GM23338 (cell line): Measurements from ENCODE around the gene NADK. TPM values are rescaled to one million over a fixed set of nuclear protein-coding genes. Genes with fewer than 3 reads are reported as not detected.

Experiments used
- ATAC-seq: fragments of 200-7000 bp; cut with Tn5 transposase; 3 replicates; pipeline ENCODE4 v1.9.1; 2020
- DNase-seq: peaks from one replicate; pipeline ENCODE4 v3.0.0-alpha.2; 2015; ENCODE audit warnings: low spot score
- H2AFZ ChIP-seq: fragments of 200-600 bp; sonication (generic); 2 replicates; pipeline ENCODE4 v1.8.0; 2016; ENCODE audit warnings: antibody characterized with exemption, mild to moderate bottlenecking, moderate library complexity
- H3F3A ChIP-seq: fragments of 200-600 bp; sonication (generic); replicated peaks from 2 replicates; pipeline ENCODE4 v1.8.0; 2017; ENCODE audit warnings: antibody characterized with exemption, mixed run types, low read depth
- H3K27ac ChIP-seq: fragments of 200-600 bp; sonication (generic); 2 replicates; pipeline ENCODE4 v1.6.1; 2016; ENCODE audit warnings: low read depth
- H3K27me3 ChIP-seq: fragments of 200-600 bp; sonication (generic); 2 replicates; pipeline ENCODE4 v1.8.0; 2016; ENCODE audit warnings: mild to moderate bottlenecking, mixed run types, moderate library complexity; ENCODE audit not compliant: insufficient read depth
- H3K36me3 ChIP-seq: fragments of 200-600 bp; sonication (generic); 2 replicates; pipeline ENCODE4 v1.8.0; 2016; ENCODE audit warnings: mild to moderate bottlenecking; ENCODE audit not compliant: insufficient read depth
- H3K4me1 ChIP-seq: fragments of 200-600 bp; sonication (generic); 2 replicates; pipeline ENCODE4 v1.8.0; 2016; ENCODE audit warnings: mild to moderate bottlenecking, moderate library complexity; ENCODE audit not compliant: insufficient read depth
- H3K4me2 ChIP-seq: fragments of 200-600 bp; sonication (generic); 2 replicates; pipeline ENCODE4 v1.7.1; 2017; ENCODE audit warnings: mixed run types
- H3K4me3 ChIP-seq: fragments of 200-600 bp; sonication (generic); 2 replicates; pipeline ENCODE4 v1.6.1; 2016; ENCODE audit warnings: mixed run types
- H3K79me2 ChIP-seq: fragments of 200-600 bp; sonication (generic); replicated peaks from 2 replicates; pipeline ENCODE4 v1.8.0; 2017; ENCODE audit warnings: mild to moderate bottlenecking; ENCODE audit not compliant: insufficient read depth
- H3K9me2 ChIP-seq: fragments of 200-600 bp; sonication (generic); 2 replicates; pipeline ENCODE4 v1.8.0; 2017; ENCODE audit not compliant: insufficient read depth
- H4K20me1 ChIP-seq: fragments of 200-600 bp; sonication (generic); replicated peaks from 2 replicates; pipeline ENCODE4 v1.8.0; 2017; ENCODE audit warnings: mild to moderate bottlenecking; ENCODE audit not compliant: insufficient read depth
- H3K27ac Mint-ChIP-seq: 2 replicates; pipeline ENCODE4 v1.8.0; 2020; ENCODE audit warnings: inconsistent platforms, mild to moderate bottlenecking, moderate library complexity, mixed read lengths
- H3K27me3 Mint-ChIP-seq: 3 replicates; pipeline ENCODE4 v1.8.0; 2022; ENCODE audit warnings: low read depth, mild to moderate bottlenecking, moderate library complexity, mixed read lengths, inconsistent platforms; ENCODE audit not compliant: insufficient read depth, poor library complexity
- H3K36me3 Mint-ChIP-seq: 3 replicates; pipeline ENCODE4 v1.8.0; 2021; ENCODE audit warnings: low read depth, mild to moderate bottlenecking, inconsistent platforms, moderate library complexity, mixed read lengths
- H3K4me1 Mint-ChIP-seq: 3 replicates; pipeline ENCODE4 v1.8.0; 2020; ENCODE audit warnings: mild to moderate bottlenecking, inconsistent platforms, mixed read lengths
- H3K4me3 Mint-ChIP-seq: 3 replicates; pipeline ENCODE4 v1.8.0; 2021; ENCODE audit warnings: moderate library complexity, mild to moderate bottlenecking, inconsistent platforms, mixed read lengths
- H3K9me3 Mint-ChIP-seq: 3 replicates; pipeline ENCODE4 v1.8.0; 2020; ENCODE audit warnings: moderate library complexity, mild to moderate bottlenecking, inconsistent platforms, mixed read lengths
- CREB1 ChIP-seq: fragments of 250-450 bp; sonication (Bioruptor Pico); IDR thresholded peaks from 2 replicates; pipeline ENCODE4 v1.5.0; 2020; ENCODE audit warnings: low read depth, mild to moderate bottlenecking, moderate library complexity
- EZH2 ChIP-seq: fragments of 200-600 bp; sonication (generic); IDR thresholded peaks from one replicate; pipeline ENCODE4 v1.8.0; 2017; ENCODE audit warnings: antibody characterized with exemption, mild to moderate bottlenecking, low read depth; ENCODE audit not compliant: unreplicated experiment
- EZH2phosphoT487 ChIP-seq: fragments of 200-600 bp; sonication (generic); IDR thresholded peaks from one replicate; pipeline ENCODE4 v1.8.1; 2018; ENCODE audit warnings: antibody characterized with exemption; ENCODE audit not compliant: unreplicated experiment
- JUNB ChIP-seq: IDR thresholded peaks from one replicate; pipeline ENCODE4 v1.6.1; 2016; ENCODE audit warnings: antibody characterized with exemption; ENCODE audit not compliant: unreplicated experiment
- STAT1 ChIP-seq: IDR thresholded peaks from one replicate; pipeline ENCODE4 v1.6.1; 2016; ENCODE audit warnings: antibody characterized with exemption; ENCODE audit not compliant: unreplicated experiment
- ZNF114 ChIP-seq: fragments of 250-450 bp; sonication (Bioruptor Pico); IDR thresholded peaks from 2 replicates; pipeline ENCODE4 v1.5.0; 2020; ENCODE audit warnings: mild to moderate bottlenecking, moderate library complexity
- ZNF331 ChIP-seq: fragments of 250-450 bp; sonication (Bioruptor Pico); IDR thresholded peaks from 2 replicates; pipeline ENCODE4 v1.5.0; 2020; ENCODE audit warnings: low read depth, mild to moderate bottlenecking, moderate library complexity
- polyA plus RNA-seq: library from polyadenylated mRNA; unstranded; fragments of >200 nt; fragmentation: Nextera tagmentation; extraction: Ambion mirVana; gene quantifications from 2 replicates; pipeline ENCODE4 v1.2.1, GENCODE V29; 2016
- total RNA-seq: library from RNA; depleted of rRNA; stranded (reverse); fragments of >200 nt; shearing (Covaris generic); gene quantifications from 2 replicates; pipeline ENCODE4 v1.2.3, GENCODE V29; 2014
- TF ChIP-seq, protein P1 (sequence below): IDR thresholded peaks from 2 replicates; pipeline ENCODE4 v1.6.1; 2016; ENCODE audit warnings: antibody characterized with exemption
- TF ChIP-seq, protein P2 (sequence below), 2 experiments: fragments of 200-600 bp in 1 of 2; sonication (generic) in 1 of 2; conservative IDR thresholded peaks; 2 replicates each; pipeline versions ENCODE4 v1.5.1 to v1.6.1; 2016 to 2017; ENCODE audit warnings: antibody characterized with exemption in 2 of 2, low read depth in 2 of 2, mild to moderate bottlenecking in 2 of 2, moderate library complexity in 1 of 2

Gene NADK
- total and polyA plus RNA-seq, 2 experiments from 2014 or later: 45.3 to 73.2 TPM

DNA sequence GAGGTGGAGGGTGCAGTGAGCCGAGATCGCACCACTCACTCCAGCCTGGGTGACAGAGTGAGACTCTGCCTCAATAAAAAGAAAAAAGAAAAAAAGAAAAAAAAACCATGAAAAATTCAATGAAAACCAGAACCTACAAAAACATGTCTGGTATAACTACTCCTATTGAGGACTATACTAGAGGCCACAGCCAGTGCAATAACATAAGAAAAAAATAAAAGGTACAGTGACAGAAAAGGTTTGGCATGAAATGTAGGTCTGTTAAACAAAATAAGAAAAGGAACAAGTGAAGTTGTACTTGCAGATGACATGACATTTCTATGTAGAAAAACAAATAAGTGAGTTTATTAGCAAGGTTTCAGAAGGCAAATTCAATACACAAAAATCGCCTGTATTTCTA lies 8.2 kb downstream of the NADK start:
- Histone ChIP-seq H3K36me3 (peaks cover 10% of the 10 kb centered on the region; the same call in 1 of the 2 replicates), H3K4me3 (no peak overlapping the region), H3K27ac (no peak overlapping the region), H4K20me1 (peaks cover 35% of the 10 kb centered on the region), H3K27me3 (no peaks in the 10 kb centered on the region), H3K9me2 (no peaks in the 10 kb centered on the region), H2AFZ (no peak overlapping the region), H3F3A (no peaks in the 10 kb centered on the region), H3K4me1 (no peaks in the 10 kb centered on the region), H3K4me2 (no peak overlapping the region), H3K79me2 (peaks cover 100% of the 10 kb centered on the region)
- TF ChIP-seq JUNB: no peak
- ATAC-seq (no peak), DNase-seq (no peak)
- Mint-ChIP-seq H3K27ac (no peak overlapping the region), H3K9me3 (peaks cover 11% of the 10 kb centered on the region), H3K4me1 (no peaks in the 10 kb centered on the region), H3K36me3 (peaks cover 66% of the 10 kb centered on the region), H3K4me3 (no peak overlapping the region), H3K27me3 (peaks cover 4% of the 10 kb centered on the region)

DNA sequence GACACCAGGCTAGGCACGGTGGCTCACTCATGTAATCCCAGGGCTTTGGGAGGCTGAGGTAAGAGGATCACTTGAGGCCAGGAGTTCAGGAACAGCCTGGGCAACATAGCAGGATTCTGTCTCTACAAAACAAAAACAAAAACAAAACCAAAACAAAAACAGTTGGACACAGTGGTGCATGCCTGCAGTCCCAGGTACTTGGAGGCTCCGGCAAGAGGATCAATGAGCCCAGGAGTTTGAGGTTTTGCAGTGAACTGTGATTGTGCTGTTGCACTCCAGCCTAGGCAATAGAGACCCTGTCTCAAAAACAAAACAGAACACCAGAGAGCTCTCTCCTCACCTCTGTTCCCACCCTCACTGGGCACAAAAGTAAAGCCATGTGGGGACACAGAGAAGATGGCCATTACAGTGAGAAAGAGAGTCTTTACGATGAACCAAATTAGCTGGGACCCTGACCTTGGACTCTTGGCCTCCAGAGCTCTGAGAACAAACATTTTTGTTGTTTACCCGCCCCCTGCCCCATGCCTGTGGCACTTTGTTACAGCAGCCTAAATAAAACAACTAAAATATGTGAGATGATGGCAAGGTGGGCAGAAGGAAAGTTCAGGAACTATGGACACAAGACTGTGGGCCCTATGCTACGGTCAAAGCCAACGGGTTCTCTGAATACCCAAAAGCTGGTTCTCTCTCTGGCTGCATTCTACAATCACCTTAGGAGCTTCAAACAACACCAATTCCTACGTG lies 9.8 kb downstream of the NADK start:
- H3K4me1 Mint-ChIP-seq: no peaks in the 10 kb centered on the region
- peaks cover 77% of the 10 kb centered on the region for H3K36me3 Mint-ChIP-seq
- peaks cover 2% of the 10 kb centered on the region for H3K27me3 Mint-ChIP-seq
- peaks cover 39% of the 10 kb centered on the region for H4K20me1 ChIP-seq
- DNase-seq: no peak
- no peak overlapping the region for H3K4me2 ChIP-seq
- TF ChIP-seq JUNB (no peak), EZH2 (no peak), EZH2phosphoT487 (no peak), STAT1 (no peak)
- H3K79me2 ChIP-seq: peaks cover 96% of the 10 kb centered on the region
- ATAC-seq: no peak
- no peak overlapping the region for H3K27ac ChIP-seq
- no peaks in the 10 kb centered on the region for H3K27me3 ChIP-seq
- H2AFZ ChIP-seq: no peak overlapping the region
- H3F3A ChIP-seq: no peaks in the 10 kb centered on the region
- H3K36me3 ChIP-seq: peaks cover 20% of the 10 kb centered on the region
- H3K4me3 ChIP-seq: no peak overlapping the region
- H3K27ac Mint-ChIP-seq: no peak overlapping the region
- H3K9me3 Mint-ChIP-seq: peaks cover 11% of the 10 kb centered on the region
- H3K9me2 ChIP-seq: no peaks in the 10 kb centered on the region
- H3K4me1 ChIP-seq: no peaks in the 10 kb centered on the region
- no peak overlapping the region for H3K4me3 Mint-ChIP-seq

DNA sequence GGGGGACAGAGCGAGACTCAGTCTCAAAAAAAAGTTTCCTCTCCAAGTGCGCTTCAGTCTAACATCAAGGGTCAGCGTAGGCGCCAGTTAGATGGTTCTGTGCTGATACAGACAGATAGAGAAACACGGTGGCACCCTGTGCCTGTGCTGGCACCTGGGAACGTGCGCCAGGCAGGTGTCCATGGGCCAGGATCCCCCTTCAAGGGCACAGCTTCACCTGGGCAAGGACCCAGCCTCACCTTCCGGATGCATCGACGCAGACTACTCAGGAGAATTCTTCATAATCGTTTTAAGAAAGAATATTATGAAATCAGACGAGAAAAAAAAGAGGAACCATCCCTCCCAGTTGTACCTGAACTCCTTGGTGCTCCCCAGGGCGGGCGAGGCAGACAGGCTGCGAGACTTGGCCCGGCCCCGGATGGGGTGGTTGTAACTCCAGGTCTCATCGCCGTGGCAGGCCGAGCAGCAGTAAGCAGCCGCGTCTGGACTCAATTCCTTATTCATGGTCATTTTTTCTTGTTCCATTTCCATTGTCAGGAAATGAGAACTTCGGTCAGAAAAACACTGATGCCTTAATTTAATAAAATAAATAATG lies 13.3 kb downstream of the NADK start:
- Histone ChIP-seq H3F3A (no peaks in the 10 kb centered on the region), H3K4me2 (no peak overlapping the region), H2AFZ (no peak overlapping the region), H3K4me3 (no peak overlapping the region), H3K4me1 (no peaks in the 10 kb centered on the region), H4K20me1 (peaks cover 49% of the 10 kb centered on the region), H3K27ac (no peak overlapping the region), H3K27me3 (no peaks in the 10 kb centered on the region), H3K9me2 (no peaks in the 10 kb centered on the region), H3K79me2 (peaks cover 84% of the 10 kb centered on the region), H3K36me3 (peaks cover 22% of the 10 kb centered on the region)
- H3K27ac Mint-ChIP-seq: no peak overlapping the region
- ATAC-seq: no peak
- 0 out of 3 replicates have a peak, but pooled peaks cover under 1% of the 10 kb centered on the region for H3K9me3 Mint-ChIP-seq
- H3K27me3 Mint-ChIP-seq: peaks cover 2% of the 10 kb centered on the region
- no peaks in the 10 kb centered on the region for H3K4me1 Mint-ChIP-seq
- peaks cover 75% of the 10 kb centered on the region for H3K36me3 Mint-ChIP-seq
- H3K4me3 Mint-ChIP-seq: no peak overlapping the region
- no peak for DNase-seq
- TF ChIP-seq ZNF331 (CRISPR knock-in tag): no peak
- TF ChIP-seq CREB1 (CRISPR knock-in tag): no peak
- TF ChIP-seq, protein P1, sequence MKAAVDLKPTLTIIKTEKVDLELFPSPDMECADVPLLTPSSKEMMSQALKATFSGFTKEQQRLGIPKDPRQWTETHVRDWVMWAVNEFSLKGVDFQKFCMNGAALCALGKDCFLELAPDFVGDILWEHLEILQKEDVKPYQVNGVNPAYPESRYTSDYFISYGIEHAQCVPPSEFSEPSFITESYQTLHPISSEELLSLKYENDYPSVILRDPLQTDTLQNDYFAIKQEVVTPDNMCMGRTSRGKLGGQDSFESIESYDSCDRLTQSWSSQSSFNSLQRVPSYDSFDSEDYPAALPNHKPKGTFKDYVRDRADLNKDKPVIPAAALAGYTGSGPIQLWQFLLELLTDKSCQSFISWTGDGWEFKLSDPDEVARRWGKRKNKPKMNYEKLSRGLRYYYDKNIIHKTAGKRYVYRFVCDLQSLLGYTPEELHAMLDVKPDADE: no peak
- TF ChIP-seq ZNF114: no peak
- no peak for TF ChIP-seq EZH2
- TF ChIP-seq STAT1: no peak
- TF ChIP-seq, protein P2, sequence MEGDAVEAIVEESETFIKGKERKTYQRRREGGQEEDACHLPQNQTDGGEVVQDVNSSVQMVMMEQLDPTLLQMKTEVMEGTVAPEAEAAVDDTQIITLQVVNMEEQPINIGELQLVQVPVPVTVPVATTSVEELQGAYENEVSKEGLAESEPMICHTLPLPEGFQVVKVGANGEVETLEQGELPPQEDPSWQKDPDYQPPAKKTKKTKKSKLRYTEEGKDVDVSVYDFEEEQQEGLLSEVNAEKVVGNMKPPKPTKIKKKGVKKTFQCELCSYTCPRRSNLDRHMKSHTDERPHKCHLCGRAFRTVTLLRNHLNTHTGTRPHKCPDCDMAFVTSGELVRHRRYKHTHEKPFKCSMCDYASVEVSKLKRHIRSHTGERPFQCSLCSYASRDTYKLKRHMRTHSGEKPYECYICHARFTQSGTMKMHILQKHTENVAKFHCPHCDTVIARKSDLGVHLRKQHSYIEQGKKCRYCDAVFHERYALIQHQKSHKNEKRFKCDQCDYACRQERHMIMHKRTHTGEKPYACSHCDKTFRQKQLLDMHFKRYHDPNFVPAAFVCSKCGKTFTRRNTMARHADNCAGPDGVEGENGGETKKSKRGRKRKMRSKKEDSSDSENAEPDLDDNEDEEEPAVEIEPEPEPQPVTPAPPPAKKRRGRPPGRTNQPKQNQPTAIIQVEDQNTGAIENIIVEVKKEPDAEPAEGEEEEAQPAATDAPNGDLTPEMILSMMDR (conservative IDR thresholded peaks at IDR 0.05; ENCODE audit: low read depth in 2 of 2): no peak
- TF ChIP-seq EZH2phosphoT487: no peak
